A549 (cell line): ENCODE measurements around the gene IFNA6. TPM values are rescaled to one million over a fixed set of nuclear protein-coding genes. Genes with fewer than 3 reads are reported as not detected.

Experiments
- ATAC-seq, 2 experiments: fragments of 200-7000 bp in 1 of 2; fragments of >200 bp in 1 of 2; cut with Nextera tagmentation in 1 of 2; cut with Tn5 transposase in 1 of 2; 3 replicates each; pipeline versions ENCODE4 v1.8.0 to v1.9.1; 2018 to 2020; ENCODE audit warnings: mild to moderate bottlenecking in 1 of 2, moderate library complexity in 1 of 2
- CTCF ChIA-PET: fragments of 300-600 bp; sonication (Branson Sonifier 250); formaldehyde crosslinking; extraction: SDS; loops from one replicate; lab custom pipeline; 2021; ENCODE audit warnings: antibody characterized with exemption, inconsistent platforms; lab: Yijun Ruan, JAX
- POLR2A ChIA-PET: fragments of 350-600 bp; formaldehyde crosslinking; extraction: SDS; loops from one replicate; lab custom pipeline; 2021; ENCODE audit warnings: antibody characterized with exemption, inconsistent platforms; lab: Yijun Ruan, JAX
- DNase-seq, 2 experiments: peaks; one replicate each; pipeline versions ENCODE4 v3.0.0 to v3.0.0-alpha.2; 2011 to 2016; ENCODE audit warnings: low read depth in 1 of 2, low spot score in 1 of 2
- FAIRE-seq: peaks from 2 replicates; lab custom pipeline; 2011; peaks lifted over from hg19 to GRCh38; lab: Jason Lieb, UNC
- H3K27ac ChIP-seq, 2 experiments: fragments of >200 bp; sonication (Bioruptor Twin); formaldehyde crosslinking; 3 replicates each; pipeline ENCODE4 v1.5.1; 2016 to 2017
- H3K4me1 ChIP-seq: fragments of >200 bp; sonication (Bioruptor Twin); formaldehyde crosslinking; 3 replicates; pipeline ENCODE4 v1.6.1; 2016
- H3K4me2 ChIP-seq: fragments of >200 bp; sonication (Bioruptor Twin); formaldehyde crosslinking; 3 replicates; pipeline ENCODE4 v1.6.1; 2016
- H3K4me3 ChIP-seq: fragments of >200 bp; sonication (Bioruptor Twin); formaldehyde crosslinking; 3 replicates; pipeline ENCODE4 v1.5.1; 2016
- H3K9me3 ChIP-seq: fragments of >200 bp; sonication (Bioruptor Twin); formaldehyde crosslinking; 3 replicates; pipeline ENCODE4 v1.6.1; 2016
- BHLHE40 ChIP-seq: IDR thresholded peaks from 2 replicates; pipeline ENCODE4 v1.6.1; 2012; ENCODE audit warnings: low read depth, low read length, inconsistent platforms
- CBX2 ChIP-seq: fragments of 200-600 bp; sonication (generic); IDR thresholded peaks from 2 replicates; pipeline ENCODE4 v1.6.1; 2016; ENCODE audit warnings: low read depth, mild to moderate bottlenecking, borderline replicate concordance
- CEBPB ChIP-seq, 2 experiments: fragments of >200 bp in 1 of 2; sonication (Bioruptor Twin) in 1 of 2; formaldehyde crosslinking in 1 of 2; IDR thresholded peaks; 2 replicates each; pipeline ENCODE4 v1.6.1; 2012 to 2016
- CHD2 ChIP-seq: fragments of 150-350 bp; IDR thresholded peaks from 2 replicates; pipeline ENCODE4 v1.6.1; 2014; ENCODE audit warnings: low read length; ENCODE audit not compliant: partially characterized antibody
- E2F6 ChIP-seq: IDR thresholded peaks from 2 replicates; pipeline ENCODE4 v1.6.1; 2012; ENCODE audit warnings: low read depth, borderline replicate concordance
- EHMT2 ChIP-seq: fragments of 200-600 bp; sonication (generic); IDR thresholded peaks from 2 replicates; pipeline ENCODE4 v1.6.1; 2016; ENCODE audit warnings: antibody characterized with exemption, low read depth, mild to moderate bottlenecking, moderate library complexity
- FOSB ChIP-seq: fragments of 250-450 bp; sonication (Bioruptor Pico); IDR thresholded peaks from 2 replicates; pipeline ENCODE4 v1.5.0; 2020; ENCODE audit warnings: mild to moderate bottlenecking, moderate library complexity
- FOSL2 ChIP-seq, 2 experiments: fragments of 450-650 bp in 1 of 2; fragments of >200 bp in 1 of 2; sonication (Bioruptor Twin) in 1 of 2; formaldehyde crosslinking; IDR thresholded peaks; 2 replicates each; pipeline versions ENCODE4 v1.5.0 to v1.6.1; 2016 to 2020; ENCODE audit warnings: mild to moderate bottlenecking in 1 of 2, moderate library complexity in 1 of 2
- HES2 ChIP-seq: fragments of >200 bp; sonication (Bioruptor Twin); formaldehyde crosslinking; IDR thresholded peaks from 2 replicates; pipeline ENCODE4 v1.6.1; 2016
- HOXA7 ChIP-seq: fragments of 250-450 bp; sonication (Bioruptor Pico); IDR thresholded peaks from 2 replicates; pipeline ENCODE4 v1.5.0; 2020; ENCODE audit warnings: mild to moderate bottlenecking, moderate library complexity
- HOXB5 ChIP-seq: fragments of 250-450 bp; sonication (Bioruptor Pico); IDR thresholded peaks from 2 replicates; pipeline ENCODE4 v1.5.0; 2020; ENCODE audit warnings: mild to moderate bottlenecking, moderate library complexity
- JUN ChIP-seq, 2 experiments: fragments of >200 bp; sonication (Bioruptor Twin); formaldehyde crosslinking; IDR thresholded peaks; 2 replicates in 1 of 2; 3 replicates in 1 of 2; pipeline ENCODE4 v1.6.1; 2016 to 2017
- JUNB ChIP-seq: fragments of >200 bp; sonication (Bioruptor Twin); formaldehyde crosslinking; IDR thresholded peaks from 2 replicates; pipeline ENCODE4 v1.6.1; 2016
- KDM1A ChIP-seq: fragments of 200-600 bp; sonication (generic); IDR thresholded peaks from 2 replicates; pipeline ENCODE4 v1.6.1; 2016; ENCODE audit warnings: low read depth, mild to moderate bottlenecking
- MAX ChIP-seq: IDR thresholded peaks from 2 replicates; pipeline ENCODE4 v1.6.1; 2012
- MAZ ChIP-seq: fragments of 150-350 bp; IDR thresholded peaks from 2 replicates; pipeline ENCODE4 v1.6.1; 2014; ENCODE audit warnings: antibody characterized with exemption, low read depth, low read length, borderline replicate concordance
- MYC ChIP-seq: IDR thresholded peaks from 2 replicates; pipeline ENCODE4 v1.6.1; 2012; ENCODE audit warnings: mild to moderate bottlenecking, inconsistent platforms, low read length, improper control_type of control experiment, borderline replicate concordance
- NPAS2 ChIP-seq: fragments of 250-450 bp; sonication (Bioruptor Pico); IDR thresholded peaks from 2 replicates; pipeline ENCODE4 v1.8.0; 2022; ENCODE audit warnings: mild to moderate bottlenecking, moderate library complexity, borderline replicate concordance
- PHF8 ChIP-seq: fragments of 200-600 bp; sonication (generic); IDR thresholded peaks from 2 replicates; pipeline ENCODE4 v1.6.1; 2016; ENCODE audit warnings: low read depth, mild to moderate bottlenecking, antibody characterized with exemption, moderate library complexity, borderline replicate concordance
- POLR2A ChIP-seq: IDR thresholded peaks from 2 replicates; pipeline ENCODE4 v1.6.1; 2012; ENCODE audit warnings: mild to moderate bottlenecking, low read length
- RCOR1 ChIP-seq: fragments of 150-350 bp; IDR thresholded peaks from 2 replicates; pipeline ENCODE4 v1.6.1; 2014; ENCODE audit warnings: antibody characterized with exemption, low read length, low read depth
- RFX5 ChIP-seq: fragments of 450-650 bp; IDR thresholded peaks from 2 replicates; pipeline ENCODE4 v1.7.1; 2014; ENCODE audit warnings: antibody characterized with exemption, mild to moderate bottlenecking, moderate library complexity
- RNF2 ChIP-seq: fragments of 200-600 bp; sonication (generic); IDR thresholded peaks from 2 replicates; pipeline ENCODE4 v1.6.1; 2016; ENCODE audit warnings: low read depth, mild to moderate bottlenecking, antibody characterized with exemption, moderate library complexity, borderline replicate concordance
- SMC3 ChIP-seq: fragments of >200 bp; sonication (Bioruptor Twin); formaldehyde crosslinking; IDR thresholded peaks from 3 replicates; pipeline ENCODE4 v1.6.1; 2018; ENCODE audit warnings: inconsistent platforms
- TFCP2L1 ChIP-seq: fragments of 250-450 bp; sonication (Bioruptor Pico); IDR thresholded peaks from 2 replicates; pipeline ENCODE4 v1.5.0; 2021; ENCODE audit warnings: mild to moderate bottlenecking
- ZC3H11A ChIP-seq: fragments of 450-650 bp; IDR thresholded peaks from 2 replicates; pipeline ENCODE4 v1.6.1; 2014; ENCODE audit warnings: antibody characterized with exemption, mild to moderate bottlenecking
- ZFP36 ChIP-seq: fragments of 450-650 bp; IDR thresholded peaks from 2 replicates; pipeline ENCODE4 v1.6.1; 2014; ENCODE audit warnings: borderline replicate concordance; ENCODE audit not compliant: partially characterized antibody
- ZNF302 ChIP-seq: fragments of 250-450 bp; sonication (Bioruptor Pico); IDR thresholded peaks from 2 replicates; pipeline ENCODE4 v1.9.0; 2021; ENCODE audit warnings: inconsistent platforms, mild to moderate bottlenecking, moderate library complexity
- ZSCAN20 ChIP-seq: fragments of 250-450 bp; sonication (Bioruptor Pico); IDR thresholded peaks from 2 replicates; pipeline ENCODE4 v1.8.0; 2022; ENCODE audit warnings: mild to moderate bottlenecking, moderate library complexity
- WGBS: methylation state at CpG from one replicate; pipeline ENCODE4 v1.1.6; 2017; ENCODE audit errors: missing lambda C conversion rate; 5-methylcytosine and 5-hydroxymethylcytosine counted together
- polyA plus RNA-seq, 4 experiments: library from polyadenylated mRNA; depleted of rRNA in 3 of 4; stranded (reverse); fragments of >200 nt; fragmentation: RNase III in 1 of 4; extraction: RNeasy Plus Mini Kit Qiagen cat#74134 plus additional on column Dnase treatment in 1 of 4; gene quantifications; 2 replicates in 3 of 4; 3 replicates in 1 of 4; pipeline ENCODE4 v1.2.3, GENCODE V29; 2011 to 2017
- TF ChIP-seq, protein P1 (sequence below): fragments of 250-450 bp; sonication (Bioruptor Pico); IDR thresholded peaks from 2 replicates; pipeline ENCODE4 v1.5.0; 2021; ENCODE audit warnings: mild to moderate bottlenecking, moderate library complexity, borderline replicate concordance
- TF ChIP-seq, protein P2 (sequence below): fragments of 250-450 bp; sonication (Bioruptor Pico); IDR thresholded peaks from 2 replicates; pipeline ENCODE4 v1.5.0; 2020; ENCODE audit warnings: low read depth, mild to moderate bottlenecking, moderate library complexity
- TF ChIP-seq, protein P3 (sequence below): fragments of 450-650 bp; IDR thresholded peaks from 2 replicates; pipeline ENCODE4 v1.6.1; 2014; ENCODE audit warnings: antibody characterized with exemption
- TF ChIP-seq, protein P4 (sequence below): fragments of 150-350 bp; IDR thresholded peaks from 2 replicates; pipeline ENCODE4 v1.6.1; 2014; ENCODE audit warnings: low read depth, mild to moderate bottlenecking, low read length

Gene IFNA6
- polyA plus RNA-seq, 2 of the 4 experiments (the other 2 are of a cell fraction) = not detected

GRCh38 chr9:21334701-21335632 lies 15.7 kb downstream of the IFNA6 start, which contains the start of gene KLHL9:
Gene KLHL9, minus strand, starts transcription at chr9:21335404. Its CDS starts 545 bp downstream, at chr9:21334859.
- H3K4me1 ChIP-seq = peaks cover 36% of the 10 kb centered on the region
- peak; percentile 97 to 98 for ATAC-seq
- WGBS = 0% methylated on average over 18 of the region's 55 CpGs
- ChIA-PET CTCF (interaction anchor here (1.0 to 8.3 kb wide), 7 partner anchors 9 to 478 kb away, joined by 3 to 65 read pairs (median 5); no protein-coding TSS in a partner anchor), POLR2A (interaction anchor here (0.6 to 1.1 kb wide), 10 partner anchors 9 to 257 kb away, joined by 3 to 6 read pairs (median 3); no protein-coding TSS in a partner anchor)
- H3K4me3 ChIP-seq = peak within 1 kb of the TSS; percentile 70
- H3K27ac ChIP-seq = peak within 1 kb of the TSS; percentile 95 to 99
- peak within 1 kb of the TSS; percentile 66 for H3K4me2 ChIP-seq
- FAIRE-seq = peak; percentile 86
- no peaks in the 10 kb centered on the region for H3K9me3 ChIP-seq
- peak; percentile 94 to 97 for DNase-seq
- TF ChIP-seq ZNF302 (CRISPR knock-in tag) = no peak
- no peak for TF ChIP-seq HES2
- no peak for TF ChIP-seq CEBPB (IDR thresholded peaks at IDR 0.05)
- TF ChIP-seq, protein P1, sequence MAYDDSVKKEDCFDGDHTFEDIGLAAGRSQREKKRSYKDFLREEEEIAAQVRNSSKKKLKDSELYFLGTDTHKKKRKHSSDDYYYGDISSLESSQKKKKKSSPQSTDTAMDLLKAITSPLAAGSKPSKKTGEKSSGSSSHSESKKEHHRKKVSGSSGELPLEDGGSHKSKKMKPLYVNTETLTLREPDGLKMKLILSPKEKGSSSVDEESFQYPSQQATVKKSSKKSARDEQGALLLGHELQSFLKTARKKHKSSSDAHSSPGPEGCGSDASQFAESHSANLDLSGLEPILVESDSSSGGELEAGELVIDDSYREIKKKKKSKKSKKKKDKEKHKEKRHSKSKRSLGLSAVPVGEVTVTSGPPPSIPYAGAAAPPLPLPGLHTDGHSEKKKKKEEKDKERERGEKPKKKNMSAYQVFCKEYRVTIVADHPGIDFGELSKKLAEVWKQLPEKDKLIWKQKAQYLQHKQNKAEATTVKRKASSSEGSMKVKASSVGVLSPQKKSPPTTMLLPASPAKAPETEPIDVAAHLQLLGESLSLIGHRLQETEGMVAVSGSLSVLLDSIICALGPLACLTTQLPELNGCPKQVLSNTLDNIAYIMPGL (CRISPR knock-in tag) = peak; percentile 93
- no peak for TF ChIP-seq FOSL2 (IDR thresholded peaks at IDR 0.05)
- TF ChIP-seq FOSL2 (CRISPR knock-in tag; IDR thresholded peaks at IDR 0.05) = no peak
- TF ChIP-seq RCOR1 = no peak
- TF ChIP-seq ZFP36 = no peak
- peak; percentile 74 for TF ChIP-seq MAX
- TF ChIP-seq BHLHE40 = no peak
- no peak for TF ChIP-seq JUNB
- TF ChIP-seq PHF8 = peak; percentile 96
- peak; percentile 37 to 91; a peak in 3 of 5 replicates for TF ChIP-seq JUN (IDR thresholded peaks at IDR 0.05)
- TF ChIP-seq ZSCAN20 (CRISPR knock-in tag) = no peak
- no peak for TF ChIP-seq FOSB (CRISPR knock-in tag)
- no peak for TF ChIP-seq SMC3
- peak; percentile 44; the same call in 1 of the 2 replicates for TF ChIP-seq MAZ
- TF ChIP-seq CHD2 = no peak
- TF ChIP-seq KDM1A = no peak
- TF ChIP-seq RFX5 = peak; percentile 23; the same call in 1 of the 2 replicates
- no peak for TF ChIP-seq NPAS2 (CRISPR knock-in tag)
- TF ChIP-seq RNF2 = no peak
- no peak for TF ChIP-seq ZC3H11A
- TF ChIP-seq, protein P2, sequence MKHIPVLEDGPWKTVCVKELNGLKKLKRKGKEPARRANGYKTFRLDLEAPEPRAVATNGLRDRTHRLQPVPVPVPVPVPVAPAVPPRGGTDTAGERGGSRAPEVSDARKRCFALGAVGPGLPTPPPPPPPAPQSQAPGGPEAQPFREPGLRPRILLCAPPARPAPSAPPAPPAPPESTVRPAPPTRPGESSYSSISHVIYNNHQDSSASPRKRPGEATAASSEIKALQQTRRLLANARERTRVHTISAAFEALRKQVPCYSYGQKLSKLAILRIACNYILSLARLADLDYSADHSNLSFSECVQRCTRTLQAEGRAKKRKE (CRISPR knock-in tag) = no peak
- peak; percentile 57; the same call in 1 of the 2 replicates for TF ChIP-seq MYC
- TF ChIP-seq, protein P3, sequence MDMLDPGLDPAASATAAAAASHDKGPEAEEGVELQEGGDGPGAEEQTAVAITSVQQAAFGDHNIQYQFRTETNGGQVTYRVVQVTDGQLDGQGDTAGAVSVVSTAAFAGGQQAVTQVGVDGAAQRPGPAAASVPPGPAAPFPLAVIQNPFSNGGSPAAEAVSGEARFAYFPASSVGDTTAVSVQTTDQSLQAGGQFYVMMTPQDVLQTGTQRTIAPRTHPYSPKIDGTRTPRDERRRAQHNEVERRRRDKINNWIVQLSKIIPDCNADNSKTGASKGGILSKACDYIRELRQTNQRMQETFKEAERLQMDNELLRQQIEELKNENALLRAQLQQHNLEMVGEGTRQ = no peak
- no peak for TF ChIP-seq HOXB5 (CRISPR knock-in tag)
- TF ChIP-seq EHMT2 = no peak
- peak; percentile 45; the same call in 1 of the 2 replicates for TF ChIP-seq E2F6
- TF ChIP-seq CBX2 = no peak
- TF ChIP-seq, protein P4, sequence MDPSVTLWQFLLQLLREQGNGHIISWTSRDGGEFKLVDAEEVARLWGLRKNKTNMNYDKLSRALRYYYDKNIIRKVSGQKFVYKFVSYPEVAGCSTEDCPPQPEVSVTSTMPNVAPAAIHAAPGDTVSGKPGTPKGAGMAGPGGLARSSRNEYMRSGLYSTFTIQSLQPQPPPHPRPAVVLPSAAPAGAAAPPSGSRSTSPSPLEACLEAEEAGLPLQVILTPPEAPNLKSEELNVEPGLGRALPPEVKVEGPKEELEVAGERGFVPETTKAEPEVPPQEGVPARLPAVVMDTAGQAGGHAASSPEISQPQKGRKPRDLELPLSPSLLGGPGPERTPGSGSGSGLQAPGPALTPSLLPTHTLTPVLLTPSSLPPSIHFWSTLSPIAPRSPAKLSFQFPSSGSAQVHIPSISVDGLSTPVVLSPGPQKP = no peak
- peak; percentile 71 for TF ChIP-seq POLR2A
- TF ChIP-seq HOXA7 (CRISPR knock-in tag) = no peak
- TF ChIP-seq TFCP2L1 (CRISPR knock-in tag) = peak; percentile 61; the same call in 1 of the 2 replicates
